Smooth muscle cell of the brain vasculature (primary cell): ENCODE measurements around the gene NOP14.
"Not testable (repeated sequence)": the region's sequence is repeated elsewhere in the genome, so short reads cannot be mapped to it uniquely, and the experiment has no call there.

Source experiments
- DNase-seq: peaks from one replicate; pipeline ENCODE4 v3.0.0-alpha.2; 2012; ENCODE audit warnings: low read depth, low spot score

NOP14 gene

GRCh38 chr4:2961811-2962441 lies 1.3 kb downstream of the NOP14 start:
- no peak for DNase-seq

GRCh38 chr4:2961421-2961810 lies 1.8 kb downstream of the NOP14 start:
- DNase-seq = no peak

GRCh38 chr4:2960450-2960849 lies 2.8 kb downstream of the NOP14 start:
- DNase-seq = not testable (repeated sequence)

- DNase-seq = no peak
Observed at GRCh38 chr4:2958446-2958845, 4.8 kb downstream of the NOP14 start.

- DNase-seq = not testable (repeated sequence)
Observed at GRCh38 chr4:2955186-2956044, 7.8 kb downstream of the NOP14 start.

GRCh38 chr4:2954358-2955185 lies 8.6 kb downstream of the NOP14 start:
- no peak for DNase-seq

- DNase-seq = no peak
Observed at GRCh38 chr4:2953496-2953895, 9.7 kb downstream of the NOP14 start.

- DNase-seq = no peak
Observed at GRCh38 chr4:2950221-2950989, 12.8 kb downstream of the NOP14 start.

- no peak for DNase-seq
Observed at GRCh38 chr4:2949782-2950125, 13.5 kb downstream of the NOP14 start.

GRCh38 chr4:2948895-2949781 lies 14.1 kb downstream of the NOP14 start:
- no peak for DNase-seq

GRCh38 chr4:2947926-2948325 lies 15.3 kb downstream of the NOP14 start:
- no peak for DNase-seq

- no peak for DNase-seq
Observed at GRCh38 chr4:2946812-2947600, 16.2 kb downstream of the NOP14 start.

- not testable (repeated sequence) for DNase-seq
Observed at GRCh38 chr4:2945619-2946604, 17.3 kb downstream of the NOP14 start.

GRCh38 chr4:2944586-2945526 lies 18.4 kb downstream of the NOP14 start:
- DNase-seq = no peak

- DNase-seq = no peak
Observed at GRCh38 chr4:2944091-2944482, 19.1 kb downstream of the NOP14 start.

GRCh38 chr4:2943364-2944090 lies 19.7 kb downstream of the NOP14 start:
- DNase-seq = no peak
